ENCODE results near the gene DEPDC5. TPM values are rescaled to one million over a fixed set of nuclear protein-coding genes. Genes with fewer than 3 reads are reported as not detected.

The DEPDC5 gene
- total RNA-seq, 1 experiment from 2014 or later = 16.7 TPM

DNA sequence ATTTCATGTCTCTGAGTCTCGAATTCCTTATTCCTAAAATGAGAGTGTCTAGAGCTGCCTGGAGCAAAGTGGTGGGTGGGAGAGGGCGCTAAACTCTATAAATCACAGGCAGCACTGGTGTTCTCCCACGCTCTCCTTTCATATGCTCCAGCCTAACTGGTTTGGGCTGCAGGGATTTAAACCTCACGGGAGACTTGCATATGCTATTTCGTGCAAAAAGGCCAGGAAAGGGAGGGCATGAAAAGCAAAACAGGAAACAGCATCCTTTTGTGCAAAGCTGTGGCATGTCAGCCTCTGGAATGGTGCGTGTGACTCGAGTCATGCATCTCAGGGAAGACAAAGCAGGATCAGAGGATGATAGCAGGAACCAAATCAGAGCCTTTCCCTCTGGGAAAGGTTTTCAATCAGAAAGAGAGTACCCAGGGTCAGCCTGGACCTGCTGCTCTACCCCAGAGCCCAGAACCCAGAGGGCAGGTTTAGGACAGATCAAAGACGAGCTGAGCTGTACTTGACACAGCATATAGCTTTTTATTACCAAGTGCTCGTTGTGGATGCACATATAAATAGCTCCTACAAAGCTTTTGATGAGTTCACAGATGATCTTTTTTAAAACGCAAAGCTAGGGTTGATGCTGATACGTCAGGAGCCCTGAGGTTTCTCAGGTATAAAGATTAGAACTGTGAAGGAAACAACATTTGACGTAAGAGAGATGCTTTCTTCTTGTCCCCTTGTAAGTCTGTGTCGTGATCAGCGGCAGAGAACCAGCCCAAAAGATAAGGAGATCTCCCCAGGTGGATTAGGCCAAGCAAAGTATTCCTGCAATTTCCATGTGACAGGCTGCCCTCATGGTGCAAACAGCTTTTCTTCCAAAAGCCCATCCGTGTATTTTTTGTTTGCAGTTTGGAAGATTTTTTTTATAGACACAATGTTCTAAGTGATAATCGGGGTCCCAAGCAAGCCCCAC, 144.3 kb downstream of the DEPDC5 start:
- Histone ChIP-seq H3K36me3 (no peaks in the 10 kb centered on the region; the same call in 1 of the 2 replicates), H3K9me3 (replicated peaks) (no peaks in the 10 kb centered on the region), H3K27me3 (no peaks in the 10 kb centered on the region), H3K27ac (no peak overlapping the region), H3K4me3 (no peak overlapping the region), H3K4me1 (peaks cover 10% of the 10 kb centered on the region; the same call in 1 of the 2 replicates)
- DNase-seq = no peak

DNA sequence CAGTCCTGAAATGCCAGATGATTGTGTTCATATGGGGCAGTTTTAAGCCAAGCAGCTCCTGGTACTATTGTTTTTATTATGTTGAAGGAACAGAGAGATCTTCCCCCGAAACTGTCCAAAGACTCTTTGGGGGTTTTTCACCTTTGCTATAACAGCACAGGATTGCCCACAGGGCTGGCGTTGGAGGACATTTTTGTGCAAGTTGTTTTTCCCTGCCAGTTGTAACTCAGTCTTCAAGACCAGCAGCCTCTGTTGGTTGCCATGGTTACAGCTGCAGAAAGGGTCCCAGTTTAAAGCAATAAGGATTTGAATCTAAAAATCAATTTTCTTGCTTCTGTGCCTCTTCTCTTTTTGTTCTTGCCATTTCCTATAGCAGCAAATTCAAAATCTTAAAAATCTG, 145.1 kb downstream of the DEPDC5 start:
- Histone ChIP-seq H3K36me3 (no peaks in the 10 kb centered on the region; the same call in 1 of the 2 replicates), H3K27me3 (no peaks in the 10 kb centered on the region), H3K9me3 (replicated peaks) (no peaks in the 10 kb centered on the region), H3K4me3 (no peak overlapping the region), H3K27ac (no peak overlapping the region), H3K4me1 (peaks cover 2% of the 10 kb centered on the region; the same call in 1 of the 2 replicates)
- DNase-seq = no peak

DNA sequence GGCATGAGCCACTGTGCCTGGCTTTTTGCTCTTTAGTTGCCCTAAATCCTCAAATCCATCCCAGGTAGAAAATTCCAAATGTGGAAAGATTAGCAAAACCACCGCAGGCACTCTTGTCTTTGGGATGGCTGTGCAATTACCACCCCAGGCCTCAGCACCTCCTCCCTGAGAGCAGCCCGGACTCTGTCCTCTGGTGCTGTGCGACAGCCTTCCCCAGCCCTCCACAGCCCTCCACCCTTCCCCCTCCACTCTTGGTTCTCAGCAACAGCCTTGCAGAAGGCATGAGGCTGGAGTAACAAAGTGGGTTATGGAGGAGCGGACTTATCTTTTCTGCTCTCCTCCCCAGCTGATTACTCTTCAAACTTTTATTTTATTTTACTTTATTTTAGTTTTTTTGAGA, 145.8 kb downstream of the DEPDC5 start:
- Histone ChIP-seq H3K9me3 (replicated peaks) (no peaks in the 10 kb centered on the region), H3K27ac (no peak overlapping the region), H3K4me3 (no peak overlapping the region), H3K4me1 (no peaks in the 10 kb centered on the region), H3K36me3 (no peaks in the 10 kb centered on the region), H3K27me3 (no peaks in the 10 kb centered on the region)
- DNase-seq = no peak

DNA sequence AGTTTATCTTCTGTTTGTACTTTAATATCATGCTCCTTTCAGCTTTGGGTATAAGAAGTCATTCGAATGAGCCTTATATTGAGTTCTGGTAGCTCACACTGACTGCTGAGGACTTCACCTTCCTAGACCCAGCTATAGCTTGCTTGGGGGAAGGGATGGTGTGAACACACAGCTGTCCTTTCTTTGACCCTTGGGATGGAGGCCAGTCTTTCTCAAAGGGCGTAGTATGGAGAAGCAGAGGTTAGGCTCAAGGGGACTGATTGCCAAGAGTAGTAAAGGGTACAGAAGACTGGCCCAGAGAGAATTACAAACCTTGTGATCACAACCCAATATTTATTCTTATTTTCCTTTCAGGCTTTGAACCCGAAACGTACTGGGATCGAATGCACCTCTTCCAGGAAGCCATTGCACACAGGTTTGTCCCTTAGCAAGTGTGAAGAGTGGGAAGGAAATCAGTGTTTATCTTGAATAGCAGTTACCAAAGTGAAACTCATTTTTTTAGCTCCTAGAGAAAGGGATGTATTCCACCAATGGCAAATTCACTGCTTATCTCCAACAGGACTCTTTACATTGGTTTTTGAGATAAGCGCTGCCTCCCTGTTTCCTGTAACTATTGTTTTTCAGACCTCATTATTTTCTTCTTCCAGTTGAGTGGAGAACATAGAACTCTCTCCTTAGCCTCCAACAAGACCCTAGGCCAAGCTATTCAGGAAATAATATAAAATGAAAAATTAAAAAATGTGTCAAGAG, 147.7 kb downstream of the DEPDC5 start:
- Histone ChIP-seq H3K36me3 (no peaks in the 10 kb centered on the region), H3K27ac (no peak overlapping the region), H3K4me1 (no peaks in the 10 kb centered on the region), H3K9me3 (replicated peaks) (no peaks in the 10 kb centered on the region), H3K4me3 (no peak overlapping the region), H3K27me3 (no peaks in the 10 kb centered on the region)
- DNase-seq = no peak

DNA sequence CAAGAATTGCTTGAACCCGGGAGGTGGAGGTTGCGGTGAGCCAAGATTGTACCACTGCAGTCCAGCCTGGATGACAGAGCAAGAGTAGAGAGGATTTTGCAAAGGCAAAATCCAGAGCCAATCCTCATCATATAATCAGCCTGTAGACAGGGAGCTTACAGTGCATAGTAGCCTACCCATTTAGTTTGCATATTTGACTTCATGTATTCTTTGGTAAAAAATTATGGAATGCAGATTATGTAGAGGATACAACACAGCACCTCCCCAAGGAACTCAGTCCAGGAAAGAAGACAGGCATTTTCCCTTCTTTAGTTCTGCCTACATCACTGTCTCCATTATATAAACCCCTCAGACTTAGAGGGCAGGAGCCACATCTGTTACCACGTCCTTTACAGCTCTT, 150.8 kb downstream of the DEPDC5 start:
- DNase-seq = no peak
- H3K4me3 ChIP-seq = no peak overlapping the region
- H3K27me3 ChIP-seq = no peaks in the 10 kb centered on the region
- H3K9me3 ChIP-seq (replicated peaks) = no peaks in the 10 kb centered on the region
- H3K27ac ChIP-seq = no peak overlapping the region
- H3K36me3 ChIP-seq = no peaks in the 10 kb centered on the region
- H3K4me1 ChIP-seq = no peaks in the 10 kb centered on the region

DNA sequence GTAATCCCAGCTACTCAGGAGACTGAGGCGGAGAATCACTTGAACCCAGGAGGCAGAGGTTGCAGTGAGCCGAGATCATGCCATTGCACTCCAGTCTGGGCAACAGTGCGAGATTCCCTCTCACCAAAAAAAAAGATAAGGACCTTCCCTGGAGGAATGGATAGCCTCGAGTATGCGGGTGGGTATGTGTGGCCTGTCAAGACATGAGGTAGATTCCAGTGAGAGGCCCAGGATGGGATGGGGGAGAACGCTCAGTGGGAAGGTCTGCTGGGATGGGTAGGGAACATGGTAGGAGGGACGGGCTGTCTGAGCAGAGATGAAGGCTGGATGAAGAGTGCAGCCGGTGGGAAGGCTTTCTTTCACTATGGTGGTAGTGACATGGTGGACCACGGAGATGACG, 151.5 kb downstream of the DEPDC5 start:
- Histone ChIP-seq H3K27me3 (no peaks in the 10 kb centered on the region), H3K36me3 (no peaks in the 10 kb centered on the region), H3K9me3 (replicated peaks) (no peaks in the 10 kb centered on the region), H3K4me3 (no peak overlapping the region), H3K27ac (no peak overlapping the region), H3K4me1 (no peaks in the 10 kb centered on the region)
- DNase-seq = no peak

DNA sequence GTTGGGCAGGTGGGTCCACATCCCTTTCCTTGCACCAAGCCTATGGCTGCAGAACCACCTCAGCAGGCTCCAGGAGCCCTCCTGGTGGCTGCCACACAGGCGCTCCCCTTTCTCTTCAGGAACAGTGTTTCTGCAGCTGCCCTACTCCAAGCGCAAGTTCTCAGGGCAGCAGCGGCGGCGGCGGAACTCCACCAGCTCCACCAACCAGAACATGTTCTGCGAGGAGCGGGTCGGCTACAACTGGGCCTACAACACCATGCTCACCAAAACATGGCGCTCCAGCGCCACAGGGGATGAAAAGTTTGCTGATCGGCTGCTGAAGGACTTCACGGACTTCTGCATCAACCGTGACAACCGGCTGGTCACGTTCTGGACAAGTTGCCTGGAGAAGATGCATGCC, 152.3 kb downstream of the DEPDC5 start:
- H3K9me3 ChIP-seq (replicated peaks) = no peaks in the 10 kb centered on the region
- H3K27ac ChIP-seq = no peak overlapping the region
- no peak overlapping the region for H3K4me3 ChIP-seq
- H3K36me3 ChIP-seq = no peaks in the 10 kb centered on the region
- no peaks in the 10 kb centered on the region for H3K4me1 ChIP-seq
- H3K27me3 ChIP-seq = no peaks in the 10 kb centered on the region
- DNase-seq = no peak

DNA sequence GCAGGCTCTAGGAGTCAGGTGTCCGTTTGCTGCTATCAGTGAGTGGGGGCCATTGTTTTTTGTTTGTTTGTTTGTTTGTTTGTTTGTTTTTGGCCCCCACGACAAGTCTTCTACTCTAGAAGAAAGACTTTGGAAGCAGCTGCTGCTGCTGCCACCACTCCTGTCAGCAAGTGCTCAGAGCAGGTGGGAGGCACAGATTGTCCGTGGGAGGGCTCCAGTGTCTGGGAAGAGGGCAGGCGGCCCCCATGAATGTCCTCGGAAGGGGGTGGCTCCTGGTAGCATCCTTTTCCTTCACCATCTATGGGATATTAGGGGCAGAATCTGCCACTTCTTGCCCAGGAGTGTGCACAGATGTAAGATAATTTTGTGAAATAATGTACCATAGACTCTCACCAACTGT, 152.8 kb downstream of the DEPDC5 start:
- Histone ChIP-seq H3K9me3 (replicated peaks) (no peaks in the 10 kb centered on the region), H3K27ac (no peak overlapping the region)

DNA sequence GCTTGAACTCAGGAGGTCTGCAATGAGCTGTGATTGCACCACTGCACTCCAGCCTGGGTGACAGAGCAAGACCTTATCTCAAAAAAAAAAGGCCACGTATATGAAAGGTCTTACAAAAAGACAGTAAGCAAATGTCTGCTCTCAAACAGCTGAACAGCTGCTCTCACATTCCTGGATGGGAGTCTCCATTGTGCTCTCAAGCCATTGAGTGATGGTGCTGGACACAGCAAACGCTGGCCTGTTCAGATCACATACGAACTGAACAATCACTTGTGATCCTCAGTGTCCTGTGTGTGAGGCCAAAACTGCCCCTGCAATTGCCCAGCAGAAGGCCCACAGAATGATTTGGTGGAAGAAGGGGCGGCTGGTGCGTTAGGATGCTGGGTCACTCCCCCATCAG, 156.2 kb downstream of the DEPDC5 start:
- H3K27me3 ChIP-seq = no peaks in the 10 kb centered on the region
- no peaks in the 10 kb centered on the region for H3K9me3 ChIP-seq (replicated peaks)
- H3K36me3 ChIP-seq = no peaks in the 10 kb centered on the region
- peaks cover 5% of the 10 kb centered on the region; the same call in 1 of the 2 replicates for H3K4me1 ChIP-seq
- no peak for DNase-seq
- no peak overlapping the region for H3K27ac ChIP-seq
- no peak overlapping the region for H3K4me3 ChIP-seq

More for the DNA sequence above, 152.8 kb downstream of the DEPDC5 start:
- Histone ChIP-seq H3K4me1 (peaks cover under 1% of the 10 kb centered on the region; the same call in 1 of the 2 replicates), H3K27me3 (no peaks in the 10 kb centered on the region), H3K4me3 (no peak overlapping the region), H3K36me3 (no peaks in the 10 kb centered on the region)
- no peak for DNase-seq

DNA sequence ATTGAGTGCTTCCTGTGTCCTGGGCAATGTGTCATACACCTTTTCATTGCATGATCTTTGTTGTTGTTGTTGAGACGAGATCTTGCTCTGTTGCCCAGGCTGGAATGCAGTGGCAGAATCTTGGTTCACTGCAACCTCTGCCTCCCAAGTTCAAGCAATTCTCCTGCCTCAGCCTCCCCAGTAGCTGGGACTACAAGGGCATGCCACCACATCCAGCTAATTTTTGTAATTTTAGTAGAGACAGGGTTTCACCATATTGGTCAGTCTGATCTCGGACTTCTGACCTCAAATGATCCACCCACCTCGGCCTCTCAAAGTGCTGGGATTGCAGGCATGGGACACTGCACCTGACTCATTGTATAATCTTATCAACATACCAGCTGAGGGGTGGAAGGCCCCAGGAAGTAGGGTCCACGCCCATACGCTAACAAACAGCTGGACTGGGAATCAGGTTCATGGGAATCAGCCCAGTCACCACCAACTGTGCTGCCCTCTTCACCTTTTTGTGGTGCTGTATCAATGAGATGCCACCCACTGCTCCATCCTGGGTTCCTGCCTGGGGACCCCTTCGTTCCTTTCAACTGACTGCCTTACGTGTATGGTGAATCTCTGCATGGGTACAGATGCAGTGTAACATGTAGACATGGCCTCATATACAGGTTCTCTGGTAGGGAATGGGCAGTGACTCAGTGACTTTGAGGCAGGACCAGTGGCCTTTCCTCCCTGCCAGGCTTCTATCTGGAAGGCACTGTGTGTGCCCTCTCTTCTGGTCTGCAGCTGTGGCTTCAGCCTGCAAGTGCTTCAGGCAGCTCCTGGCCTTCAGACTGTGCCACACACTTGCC, 158.0 kb downstream of the DEPDC5 start:
- DNase-seq = peak in 1 of 2 experiments; percentile 27
- Histone ChIP-seq H3K36me3 (no peaks in the 10 kb centered on the region), H3K27ac (no peak overlapping the region), H3K4me1 (peaks cover 6% of the 10 kb centered on the region; the same call in 1 of the 2 replicates), H3K9me3 (replicated peaks) (no peaks in the 10 kb centered on the region), H3K27me3 (no peaks in the 10 kb centered on the region), H3K4me3 (no peak overlapping the region)

DNA sequence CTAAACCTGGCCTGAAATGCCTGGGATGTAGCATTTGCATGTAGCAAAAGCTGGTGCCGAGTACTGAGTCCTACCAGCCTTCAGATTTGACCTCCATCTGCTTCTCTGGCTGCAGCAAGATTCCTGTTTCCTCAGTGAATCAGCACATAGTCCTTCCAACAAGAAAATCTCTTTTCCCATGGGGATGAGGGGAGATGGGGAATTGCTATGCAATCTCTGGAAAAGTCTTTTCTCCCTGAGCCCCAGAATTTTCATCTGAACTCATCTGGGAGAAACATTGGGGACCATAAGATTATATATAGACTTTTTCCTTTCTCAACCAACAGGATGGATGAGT, 158.6 kb downstream of the DEPDC5 start:
- no peaks in the 10 kb centered on the region for H3K36me3 ChIP-seq
- H3K4me1 ChIP-seq = peaks cover 11% of the 10 kb centered on the region
- no peak overlapping the region for H3K4me3 ChIP-seq
- DNase-seq = no peak
- H3K27ac ChIP-seq = no peak overlapping the region
- no peaks in the 10 kb centered on the region for H3K27me3 ChIP-seq
- H3K9me3 ChIP-seq (replicated peaks) = no peaks in the 10 kb centered on the region

DNA sequence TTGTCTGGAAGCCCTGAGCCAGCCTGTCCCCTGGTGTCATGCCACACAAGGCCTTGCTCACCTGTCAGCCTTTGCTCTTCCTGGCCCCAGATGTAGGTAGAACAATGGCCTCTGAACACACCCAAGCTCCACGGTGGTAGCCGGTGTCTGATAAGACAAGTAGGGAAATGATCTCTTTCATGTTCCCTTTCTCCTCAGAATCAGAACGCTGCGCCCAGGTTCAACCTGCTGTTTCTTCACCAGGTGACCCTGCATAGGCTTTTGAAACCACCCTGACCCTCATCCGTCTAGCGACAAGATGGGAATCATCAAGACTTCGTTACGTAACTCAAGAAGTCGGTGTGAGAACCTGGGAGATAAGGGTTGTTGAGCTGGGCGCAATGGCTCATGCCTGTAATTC, 161.8 kb downstream of the DEPDC5 start:
- H3K4me1 ChIP-seq = peaks cover 11% of the 10 kb centered on the region
- H3K27me3 ChIP-seq = no peaks in the 10 kb centered on the region
- no peak overlapping the region for H3K4me3 ChIP-seq
- H3K9me3 ChIP-seq (replicated peaks) = no peaks in the 10 kb centered on the region
- no peak for DNase-seq
- H3K36me3 ChIP-seq = no peaks in the 10 kb centered on the region
- no peak overlapping the region for H3K27ac ChIP-seq

DNA sequence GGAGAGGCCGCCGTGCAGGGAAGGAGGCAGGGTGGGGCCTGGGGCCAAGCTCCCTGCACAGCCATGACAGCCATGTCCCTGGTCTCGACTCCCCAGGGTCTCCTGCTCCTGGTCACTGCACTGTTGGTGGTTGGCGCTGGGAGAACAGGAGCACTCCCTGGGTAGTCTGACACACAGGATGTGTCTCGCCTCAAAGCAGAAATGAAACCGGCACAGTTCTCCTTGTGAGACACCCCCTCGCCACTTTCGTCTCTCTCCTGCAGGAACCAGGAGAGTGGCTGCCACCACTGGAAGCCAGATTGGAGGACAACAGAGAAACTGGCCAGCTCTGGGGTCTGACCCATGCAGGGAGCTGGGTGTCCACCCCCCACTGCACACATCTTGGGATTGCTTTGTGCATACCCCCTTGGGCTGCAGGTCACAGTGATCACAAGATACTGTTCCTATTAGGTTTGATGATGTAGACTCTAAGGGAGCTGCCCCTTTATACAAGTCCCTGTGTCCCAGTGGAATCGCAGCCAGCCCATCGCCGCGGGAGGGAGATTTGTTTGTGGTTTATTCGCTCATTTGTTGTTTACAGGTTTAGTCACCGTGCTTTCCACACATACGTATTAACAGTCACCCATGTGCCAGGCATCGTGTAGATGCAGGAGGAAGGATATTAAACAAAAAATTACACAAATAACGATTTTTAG, 163.6 kb downstream of the DEPDC5 start:
- DNase-seq = peak in 1 of 2 experiments; percentile 23
- Histone ChIP-seq H3K4me3 (no peak overlapping the region), H3K36me3 (no peaks in the 10 kb centered on the region), H3K27ac (no peak overlapping the region), H3K27me3 (no peaks in the 10 kb centered on the region), H3K4me1 (peaks cover 6% of the 10 kb centered on the region), H3K9me3 (replicated peaks) (no peaks in the 10 kb centered on the region)

DNA sequence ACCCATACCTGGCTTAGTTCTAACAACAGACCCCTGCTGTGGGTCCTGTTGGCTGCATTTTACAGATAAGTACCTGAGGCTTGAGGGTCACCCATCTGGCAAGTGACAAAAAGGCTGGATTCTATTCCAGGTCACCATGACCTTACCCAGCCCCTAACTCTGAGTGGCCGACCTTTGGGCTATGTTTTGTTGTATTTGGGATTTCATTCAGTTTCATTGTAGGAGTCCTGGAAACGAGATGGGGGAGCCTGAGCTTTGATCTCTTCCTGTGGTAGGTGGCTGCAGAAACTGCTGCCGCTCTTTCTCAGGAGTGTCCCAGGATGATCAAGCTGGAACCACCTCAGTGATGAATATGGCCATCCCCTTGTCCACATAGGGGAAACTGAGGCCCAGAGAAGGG, 165.9 kb downstream of the DEPDC5 start:
- Histone ChIP-seq H3K27ac (no peak overlapping the region), H3K4me1 (peaks cover 8% of the 10 kb centered on the region), H3K27me3 (no peaks in the 10 kb centered on the region), H3K4me3 (no peak overlapping the region), H3K9me3 (replicated peaks) (no peaks in the 10 kb centered on the region), H3K36me3 (no peaks in the 10 kb centered on the region)
- no peak for DNase-seq
